HepG2 (cell line): ENCODE data around the gene MAPK4. TPM values are rescaled to one million over a fixed set of nuclear protein-coding genes. Genes with fewer than 3 reads are reported as not detected.

Experiments
- ATAC-seq: fragments of 200-7000 bp; cut with Tn5 transposase; 3 replicates; pipeline ENCODE4 v1.9.1; 2020; ENCODE audit warnings: mild to moderate bottlenecking, moderate library complexity
- BruUV-seq: library from RNA; stranded (reverse); fragments of 400-500 nt; replicated peaks from 2 replicates; lab custom pipeline; 2021; lab: Mats Ljungman, UMichigan
- CTCF ChIA-PET: fragments of 300-600 bp; formaldehyde crosslinking; extraction: SDS; loops from one replicate; lab custom pipeline; 2021; ENCODE audit warnings: low total read pairs, inconsistent platforms, low intra/inter-chr PET ratio; lab: Yijun Ruan, JAX
- POLR2A ChIA-PET: fragments of 350-600 bp; sonication (Branson Sonifier 250); formaldehyde crosslinking; loops from one replicate; lab custom pipeline; 2020; ENCODE audit warnings: antibody characterized with exemption, inconsistent platforms; lab: Yijun Ruan, JAX
- DNase-seq: peaks from one replicate; pipeline ENCODE4 v3.0.0-alpha.2; 2015; ENCODE audit warnings: low spot score
- FAIRE-seq: peaks from 3 replicates; lab custom pipeline; 2011; peaks lifted over from hg19 to GRCh38; lab: Jason Lieb, UNC
- H2AFZ ChIP-seq: one replicate; pipeline ENCODE4 v1.6.1; 2011; ENCODE audit warnings: low read length, inconsistent platforms
- H3K27ac ChIP-seq: fragments of 300-600 bp; 3 replicates; pipeline ENCODE4 v1.8.0; 2011; ENCODE audit warnings: mixed run types, mild to moderate bottlenecking, mixed read lengths, low read length, inconsistent platforms; ENCODE audit not compliant: insufficient read depth; ENCODE audit errors: extremely low read length
- H3K27me3 ChIP-seq, 2 experiments: fragments of 200-600 bp in 1 of 2; 2 replicates in 1 of 2; 3 replicates in 1 of 2; pipeline versions ENCODE4 v1.6.0 to v1.8.0; 2011; ENCODE audit warnings: low read length in 2 of 2, mild to moderate bottlenecking in 2 of 2, moderate library complexity in 2 of 2, inconsistent platforms in 1 of 2; ENCODE audit not compliant: insufficient read depth in 2 of 2, control insufficient read depth in 1 of 2
- H3K36me3 ChIP-seq, 2 experiments: fragments of 200-600 bp in 1 of 2; replicated peaks in 1 of 2; 2 replicates in 1 of 2; 3 replicates in 1 of 2; pipeline versions ENCODE4 v1.5.1 to v1.8.0; 2011; ENCODE audit warnings: low read length in 2 of 2, inconsistent platforms in 1 of 2; ENCODE audit not compliant: insufficient read depth in 2 of 2, control insufficient read depth in 1 of 2
- H3K4me1 ChIP-seq: 2 replicates; pipeline ENCODE4 v1.5.1; 2012; ENCODE audit warnings: low read length, inconsistent platforms; ENCODE audit not compliant: insufficient read depth
- H3K4me2 ChIP-seq: 2 replicates; pipeline ENCODE4 v1.6.0; 2011; ENCODE audit warnings: low read depth, low read length, inconsistent platforms
- H3K4me3 ChIP-seq, 3 experiments: fragments of 200-600 bp in 1 of 3; sonication (generic), shearing (Covaris generic) in 1 of 3; replicated peaks in 1 of 3; 2 replicates each; pipeline ENCODE4 v1.5.1; 2011 to 2016; ENCODE audit warnings: low read length in 3 of 3, inconsistent platforms in 2 of 3, low read depth in 2 of 3, mild to moderate bottlenecking in 2 of 3, control low read depth in 1 of 3, mixed read lengths in 1 of 3; ENCODE audit not compliant: insufficient read depth in 1 of 3
- H3K79me2 ChIP-seq: one replicate; pipeline ENCODE4 v1.6.1; 2011; ENCODE audit warnings: low read length, inconsistent platforms; ENCODE audit not compliant: insufficient read depth
- H3K9ac ChIP-seq: 2 replicates; pipeline ENCODE4 v1.6.0; 2011; ENCODE audit warnings: mild to moderate bottlenecking, low read depth, low read length, inconsistent platforms; ENCODE audit not compliant: insufficient read depth
- H3K9me3 ChIP-seq: 2 replicates; pipeline ENCODE4 v1.5.1; 2012; ENCODE audit warnings: mild to moderate bottlenecking, low read length
- H4K20me1 ChIP-seq: 2 replicates; pipeline ENCODE4 v1.6.0; 2011; ENCODE audit warnings: inconsistent platforms, mild to moderate bottlenecking, low read length, moderate library complexity; ENCODE audit not compliant: insufficient read depth
- RELA ChIP-seq: sonication (generic); formaldehyde crosslinking; IDR thresholded peaks from 2 replicates; pipeline ENCODE4 v1.4.0; 2020; ENCODE audit warnings: missing genetic modification reagents
- STAG1 ChIP-seq: sonication (generic); formaldehyde crosslinking; IDR thresholded peaks from 2 replicates; pipeline ENCODE4 v1.4.0; 2020; ENCODE audit warnings: missing genetic modification reagents
- ZNF775 ChIP-seq: sonication (generic); formaldehyde crosslinking; IDR thresholded peaks from 2 replicates; pipeline ENCODE4 v1.4.0; 2020; ENCODE audit warnings: missing genetic modification reagents, mild to moderate bottlenecking, moderate library complexity, borderline replicate concordance
- in situ Hi-C: cut with HindIII; loops from 2 replicates; pipeline ENCODE4 v1.10.0; 2017; ENCODE audit warnings: low pct_unique_long_range_greater_than_20kb; ENCODE audit not compliant: extremely low pct_ligation_motif_present
- intact Hi-C: fragments of 100-400 bp; cut with micrococcal nuclease; formaldehyde crosslinking; loops from one replicate; pipeline ENCODE4 v1.10.0; 2022; ENCODE audit not compliant: unreplicated experiment
- polyA plus RNA-seq, 8 experiments: library from polyadenylated mRNA; depleted of rRNA in 3 of 8; stranded (reverse) in 7 of 8; unstranded in 1 of 8; fragments of >200 nt; fragmentation: Illumina TruSeq in 4 of 8; extraction: Trizol in 4 of 8; gene quantifications; 2 replicates each; pipeline versions ENCODE4 v1.2.1 to v1.2.3, GENCODE V29; 2011 to 2016; ENCODE audit warnings: low read depth in 4 of 8, missing spikeins in 1 of 8, mixed read lengths in 1 of 8; ENCODE audit not compliant: insufficient read depth in 1 of 8
- total RNA-seq, 5 experiments: library from RNA; depleted of rRNA; stranded (reverse); fragments of >200 nt; fragmentation: Illumina TruSeq; extraction: Trizol; gene quantifications; 2 replicates each; pipeline ENCODE4 v1.2.3, GENCODE V29; 2016; ENCODE audit warnings: low read depth in 1 of 5
- TF ChIP-seq, protein P1 (sequence below): sonication (generic); formaldehyde crosslinking; IDR thresholded peaks from 2 replicates; pipeline ENCODE4 v1.5.1; 2020; ENCODE audit warnings: mild to moderate bottlenecking, missing genetic modification reagents, moderate library complexity
- TF ChIP-seq, protein P2 (sequence below): sonication (generic); formaldehyde crosslinking; IDR thresholded peaks from 2 replicates; pipeline ENCODE4 v1.4.0; 2020; ENCODE audit warnings: mild to moderate bottlenecking, missing genetic modification reagents
- TF ChIP-seq, protein P3 (sequence below): sonication (generic); formaldehyde crosslinking; IDR thresholded peaks from 2 replicates; pipeline ENCODE4 v1.5.0; 2020; ENCODE audit warnings: mild to moderate bottlenecking, missing genetic modification reagents, moderate library complexity

MAPK4 gene
- total and polyA plus RNA-seq, 2 of the 13 experiments (the other 11 are each of a cell fraction or from before 2014, with no cell fraction given), result not detected

DNA sequence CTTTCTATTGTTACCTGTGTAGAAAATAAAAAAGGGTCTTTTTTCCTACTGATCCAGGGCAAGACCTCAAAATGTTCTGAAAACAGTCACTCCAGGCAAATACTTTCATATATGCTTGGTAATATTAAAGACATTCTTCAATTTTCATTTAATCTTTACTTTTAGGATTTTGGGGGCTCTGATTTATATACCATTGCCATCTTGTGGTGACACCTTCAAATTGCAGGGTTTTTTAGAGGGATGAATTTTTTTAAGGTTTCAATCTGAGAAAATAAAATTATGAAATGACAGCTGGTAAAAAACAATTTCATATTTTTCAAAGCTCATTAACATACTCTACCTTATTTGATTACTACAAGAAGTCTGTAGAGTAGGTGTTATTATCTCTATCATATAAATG lies 26.8 kb downstream of the MAPK4 start:
- Histone ChIP-seq H3K4me3 (no peak overlapping the region), H3K27ac (no peak overlapping the region), H3K4me1 (no peaks in the 10 kb centered on the region), H3K27me3 (no peaks in the 10 kb centered on the region), H3K9me3 (no peaks in the 10 kb centered on the region; the same call in 1 of the 2 replicates), H3K4me2 (no peak overlapping the region), H3K9ac (no peak overlapping the region), H4K20me1 (no peaks in the 10 kb centered on the region), H3K79me2 (no peaks in the 10 kb centered on the region), H3K36me3 (no peaks in the 10 kb centered on the region), H2AFZ (no peak overlapping the region)
- ChIA-PET CTCF (interaction anchor here (1.3 kb wide), 1 partner anchor 80 kb away, joined by 3 read pairs; no protein-coding TSS in a partner anchor), POLR2A (no interaction called here)
- peak; percentile 17; the same call in 1 of the 2 replicates for TF ChIP-seq STAG1 (CRISPR knock-in tag)
- TF ChIP-seq, protein P1, sequence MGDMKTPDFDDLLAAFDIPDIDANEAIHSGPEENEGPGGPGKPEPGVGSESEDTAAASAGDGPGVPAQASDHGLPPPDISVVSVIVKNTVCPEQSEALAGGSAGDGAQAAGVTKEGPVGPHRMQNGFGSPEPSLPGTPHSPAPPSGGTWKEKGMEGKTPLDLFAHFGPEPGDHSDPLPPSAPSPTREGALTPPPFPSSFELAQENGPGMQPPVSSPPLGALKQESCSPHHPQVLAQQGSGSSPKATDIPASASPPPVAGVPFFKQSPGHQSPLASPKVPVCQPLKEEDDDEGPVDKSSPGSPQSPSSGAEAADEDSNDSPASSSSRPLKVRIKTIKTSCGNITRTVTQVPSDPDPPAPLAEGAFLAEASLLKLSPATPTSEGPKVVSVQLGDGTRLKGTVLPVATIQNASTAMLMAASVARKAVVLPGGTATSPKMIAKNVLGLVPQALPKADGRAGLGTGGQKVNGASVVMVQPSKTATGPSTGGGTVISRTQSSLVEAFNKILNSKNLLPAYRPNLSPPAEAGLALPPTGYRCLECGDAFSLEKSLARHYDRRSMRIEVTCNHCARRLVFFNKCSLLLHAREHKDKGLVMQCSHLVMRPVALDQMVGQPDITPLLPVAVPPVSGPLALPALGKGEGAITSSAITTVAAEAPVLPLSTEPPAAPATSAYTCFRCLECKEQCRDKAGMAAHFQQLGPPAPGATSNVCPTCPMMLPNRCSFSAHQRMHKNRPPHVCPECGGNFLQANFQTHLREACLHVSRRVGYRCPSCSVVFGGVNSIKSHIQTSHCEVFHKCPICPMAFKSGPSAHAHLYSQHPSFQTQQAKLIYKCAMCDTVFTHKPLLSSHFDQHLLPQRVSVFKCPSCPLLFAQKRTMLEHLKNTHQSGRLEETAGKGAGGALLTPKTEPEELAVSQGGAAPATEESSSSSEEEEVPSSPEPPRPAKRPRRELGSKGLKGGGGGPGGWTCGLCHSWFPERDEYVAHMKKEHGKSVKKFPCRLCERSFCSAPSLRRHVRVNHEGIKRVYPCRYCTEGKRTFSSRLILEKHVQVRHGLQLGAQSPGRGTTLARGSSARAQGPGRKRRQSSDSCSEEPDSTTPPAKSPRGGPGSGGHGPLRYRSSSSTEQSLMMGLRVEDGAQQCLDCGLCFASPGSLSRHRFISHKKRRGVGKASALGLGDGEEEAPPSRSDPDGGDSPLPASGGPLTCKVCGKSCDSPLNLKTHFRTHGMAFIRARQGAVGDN (CRISPR knock-in tag), result no peak
- TF ChIP-seq, protein P2, sequence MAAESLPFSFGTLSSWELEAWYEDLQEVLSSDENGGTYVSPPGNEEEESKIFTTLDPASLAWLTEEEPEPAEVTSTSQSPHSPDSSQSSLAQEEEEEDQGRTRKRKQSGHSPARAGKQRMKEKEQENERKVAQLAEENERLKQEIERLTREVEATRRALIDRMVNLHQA (CRISPR knock-in tag), result no peak
- TF ChIP-seq RELA (CRISPR knock-in tag), result no peak
- TF ChIP-seq ZNF775 (CRISPR knock-in tag), result no peak
- TF ChIP-seq, protein P3, sequence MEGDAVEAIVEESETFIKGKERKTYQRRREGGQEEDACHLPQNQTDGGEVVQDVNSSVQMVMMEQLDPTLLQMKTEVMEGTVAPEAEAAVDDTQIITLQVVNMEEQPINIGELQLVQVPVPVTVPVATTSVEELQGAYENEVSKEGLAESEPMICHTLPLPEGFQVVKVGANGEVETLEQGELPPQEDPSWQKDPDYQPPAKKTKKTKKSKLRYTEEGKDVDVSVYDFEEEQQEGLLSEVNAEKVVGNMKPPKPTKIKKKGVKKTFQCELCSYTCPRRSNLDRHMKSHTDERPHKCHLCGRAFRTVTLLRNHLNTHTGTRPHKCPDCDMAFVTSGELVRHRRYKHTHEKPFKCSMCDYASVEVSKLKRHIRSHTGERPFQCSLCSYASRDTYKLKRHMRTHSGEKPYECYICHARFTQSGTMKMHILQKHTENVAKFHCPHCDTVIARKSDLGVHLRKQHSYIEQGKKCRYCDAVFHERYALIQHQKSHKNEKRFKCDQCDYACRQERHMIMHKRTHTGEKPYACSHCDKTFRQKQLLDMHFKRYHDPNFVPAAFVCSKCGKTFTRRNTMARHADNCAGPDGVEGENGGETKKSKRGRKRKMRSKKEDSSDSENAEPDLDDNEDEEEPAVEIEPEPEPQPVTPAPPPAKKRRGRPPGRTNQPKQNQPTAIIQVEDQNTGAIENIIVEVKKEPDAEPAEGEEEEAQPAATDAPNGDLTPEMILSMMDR (CRISPR knock-in tag), result 0 out of 2 replicates have a peak, but pooled peaks have one; percentile 5
- ATAC-seq (no peak), FAIRE-seq (no peak), DNase-seq (no peak)
- in situ Hi-C loops, result no loop called here
- BruUV-seq, result no TSS peak
- intact Hi-C loops, result loop anchor here (5.0 kb wide), 1 partner anchor 79 kb away; no protein-coding TSS in a partner anchor
